Hepatocyte (in vitro differentiated cells): ENCODE data around the gene LMF1. TPM values are rescaled to one million over a fixed set of nuclear protein-coding genes. Genes with fewer than 3 reads are reported as not detected.

Experiments used
- DNase-seq: peaks from one replicate; pipeline ENCODE4 v3.0.0-alpha.2; 2016; ENCODE audit warnings: low spot score
- H2AFZ ChIP-seq: fragments of 200-600 bp; sonication (generic); 2 replicates; pipeline ENCODE4 v1.6.0; 2016; ENCODE audit warnings: antibody characterized with exemption, mild to moderate bottlenecking
- H3K27ac ChIP-seq: fragments of 200-600 bp; sonication (generic); 2 replicates; pipeline ENCODE4 v1.5.1; 2016; ENCODE audit warnings: mild to moderate bottlenecking
- H3K27me3 ChIP-seq: fragments of 200-600 bp; sonication (generic); 2 replicates; pipeline ENCODE4 v1.6.1; 2016
- H3K36me3 ChIP-seq: fragments of 200-600 bp; sonication (generic); replicated peaks from 2 replicates; pipeline ENCODE4 v1.5.1; 2016; ENCODE audit warnings: low read depth; ENCODE audit not compliant: insufficient read depth
- H3K4me1 ChIP-seq: fragments of 200-600 bp; sonication (generic); 2 replicates; pipeline ENCODE4 v1.5.1; 2016; ENCODE audit warnings: mild to moderate bottlenecking, moderate library complexity; ENCODE audit not compliant: insufficient read depth
- H3K4me2 ChIP-seq: fragments of 200-600 bp; sonication (generic); 2 replicates; pipeline ENCODE4 v1.6.0; 2016
- H3K4me3 ChIP-seq: fragments of 200-600 bp; sonication (generic); 2 replicates; pipeline ENCODE4 v1.5.1; 2016; ENCODE audit warnings: mild to moderate bottlenecking
- H3K79me2 ChIP-seq: fragments of 200-600 bp; sonication (generic); 2 replicates; pipeline ENCODE4 v1.6.0; 2017; ENCODE audit warnings: mild to moderate bottlenecking
- H3K9me2 ChIP-seq: fragments of 200-600 bp; sonication (generic); replicated peaks from 2 replicates; pipeline ENCODE4 v1.6.0; 2017; ENCODE audit warnings: mild to moderate bottlenecking; ENCODE audit not compliant: insufficient read depth
- H3K9me3 ChIP-seq: fragments of 200-600 bp; sonication (generic); 2 replicates; pipeline ENCODE4 v1.5.1; 2016; ENCODE audit warnings: low read depth, mild to moderate bottlenecking
- H4K20me1 ChIP-seq: fragments of 200-600 bp; sonication (generic); 2 replicates; pipeline ENCODE4 v1.6.0; 2016; ENCODE audit warnings: mild to moderate bottlenecking; ENCODE audit not compliant: insufficient read depth, poor library complexity, severe bottlenecking
- CTCF ChIP-seq: fragments of 200-600 bp; sonication (generic); IDR thresholded peaks from 2 replicates; pipeline ENCODE4 v1.5.1; 2016; ENCODE audit warnings: antibody characterized with exemption, mild to moderate bottlenecking; ENCODE audit not compliant: poor library complexity
- EZH2 ChIP-seq: fragments of 200-600 bp; sonication (generic); IDR thresholded peaks from 2 replicates; pipeline ENCODE4 v1.6.1; 2016; ENCODE audit warnings: antibody characterized with exemption, mild to moderate bottlenecking, borderline replicate concordance
- EZH2phosphoT487 ChIP-seq: fragments of 200-600 bp; sonication (generic); IDR thresholded peaks from one replicate; pipeline ENCODE4 v1.6.1; 2018; ENCODE audit warnings: antibody characterized with exemption, mild to moderate bottlenecking, low read depth, moderate library complexity; ENCODE audit not compliant: unreplicated experiment, severe bottlenecking
- WGBS: methylation state at CpG from one replicate; pipeline ENCODE4 v1.1.6; 2016; ENCODE audit warnings: low lambda C conversion rate; ENCODE audit errors: missing lambda C conversion rate; 5-methylcytosine and 5-hydroxymethylcytosine counted together
- polyA plus RNA-seq: library from polyadenylated mRNA; unstranded; fragments of >200 nt; fragmentation: Nextera tagmentation; extraction: Ambion mirVana; gene quantifications from 2 replicates; pipeline ENCODE4 v1.2.1, GENCODE V29; 2016
- total RNA-seq: library from RNA; depleted of rRNA; stranded (reverse); fragments of >200 nt; gene quantifications from 2 replicates; pipeline ENCODE4 v1.2.3, GENCODE V29; 2014

Gene LMF1
- total and polyA plus RNA-seq, 2 experiments from 2014 or later: 27.2 to 34.3 TPM

- no peak overlapping the region for H3K27ac ChIP-seq
- H3K4me3 ChIP-seq: no peak overlapping the region
- WGBS: 89% methylated on average over 21 of the region's 21 CpGs
Measured at GRCh38 chr16:881219-882097, 89.3 kb downstream of the LMF1 start.

GRCh38 chr16:880471-881171 is 90.2 kb downstream of the LMF1 start:
- Histone ChIP-seq H3K4me3 (no peak overlapping the region), H3K27ac (no peak overlapping the region), H3K36me3 (no peaks in the 10 kb centered on the region), H3K4me1 (no peaks in the 10 kb centered on the region), H3K9me2 (no peaks in the 10 kb centered on the region), H3K79me2 (no peaks in the 10 kb centered on the region), H3K27me3 (no peaks in the 10 kb centered on the region), H3K4me2 (no peak overlapping the region), H3K9me3 (peaks cover 7% of the 10 kb centered on the region), H2AFZ (no peak overlapping the region), H4K20me1 (no peaks in the 10 kb centered on the region)
- WGBS: 96% methylated on average over 23 of the region's 23 CpGs
- TF ChIP-seq CTCF (no peak), EZH2 (no peak), EZH2phosphoT487 (no peak)
- no peak for DNase-seq

More at GRCh38 chr16:881219-882097, 89.3 kb downstream of the LMF1 start:
- Histone ChIP-seq H3K4me1 (peaks cover 5% of the 10 kb centered on the region), H3K79me2 (no peaks in the 10 kb centered on the region), H3K4me2 (no peak overlapping the region), H3K9me2 (no peaks in the 10 kb centered on the region), H3K36me3 (no peaks in the 10 kb centered on the region), H3K9me3 (peaks cover 7% of the 10 kb centered on the region), H4K20me1 (no peaks in the 10 kb centered on the region), H3K27me3 (no peaks in the 10 kb centered on the region), H2AFZ (no peak overlapping the region)
- no peak for TF ChIP-seq EZH2
- TF ChIP-seq CTCF: no peak
- no peak for TF ChIP-seq EZH2phosphoT487
- DNase-seq: no peak

- Histone ChIP-seq H3K9me3 (peaks cover 7% of the 10 kb centered on the region), H3K4me3 (no peak overlapping the region), H3K9me2 (no peaks in the 10 kb centered on the region), H3K27me3 (no peaks in the 10 kb centered on the region), H4K20me1 (no peaks in the 10 kb centered on the region), H3K27ac (no peak overlapping the region), H2AFZ (no peak overlapping the region), H3K36me3 (no peaks in the 10 kb centered on the region), H3K4me2 (no peak overlapping the region), H3K79me2 (no peaks in the 10 kb centered on the region), H3K4me1 (no peaks in the 10 kb centered on the region)
- no peak for TF ChIP-seq CTCF
- no peak for TF ChIP-seq EZH2phosphoT487
- TF ChIP-seq EZH2: no peak
- 98% methylated on average over 16 of the region's 16 CpGs for WGBS
- DNase-seq: no peak
Measured at GRCh38 chr16:879986-880385, 90.8 kb downstream of the LMF1 start.
